Endothelial cell of umbilical vein (primary cell): ENCODE data around the gene EDARADD. TPM values are rescaled to one million over a fixed set of nuclear protein-coding genes. Genes with fewer than 3 reads are reported as not detected.

ENCODE experiments used
- BruUV-seq: library from RNA; stranded (reverse); fragments of 400-500 nt; replicated peaks from 2 replicates; lab custom pipeline; 2021; lab: Mats Ljungman, UMichigan
- CTCF ChIA-PET: fragments of 300-600, 350-600 bp; sonication (Branson Sonifier 250); formaldehyde crosslinking; loops from one replicate; lab custom pipeline; 2021; ENCODE audit warnings: antibody characterized with exemption, inconsistent platforms; lab: Charles Lee
- POLR2A ChIA-PET: fragments of 300-600, 350-600 bp; sonication (Branson Sonifier 250); formaldehyde crosslinking; loops from one replicate; lab custom pipeline; 2021; ENCODE audit warnings: antibody characterized with exemption, inconsistent platforms; lab: Charles Lee
- DNase-seq: peaks from one replicate; pipeline ENCODE4 v3.0.0-alpha.2; 2011; ENCODE audit warnings: low read depth, low spot score
- FAIRE-seq: peaks from 2 replicates; lab custom pipeline; 2011; peaks lifted over from hg19 to GRCh38; lab: Jason Lieb, UNC
- H2AFZ ChIP-seq: 2 replicates; pipeline ENCODE4 v1.6.0; 2012; ENCODE audit warnings: low read depth, low read length, control low read depth, inconsistent platforms
- H3K27ac ChIP-seq: 2 replicates; pipeline ENCODE4 v1.5.1; 2011; ENCODE audit warnings: low read depth, mild to moderate bottlenecking, control low read depth, low read length, moderate library complexity; ENCODE audit not compliant: insufficient read depth
- H3K27me3 ChIP-seq, 2 experiments: 2 replicates each; pipeline versions ENCODE4 v1.6.0 to v1.6.1; 2011; ENCODE audit warnings: low read length in 2 of 2, mixed read lengths in 1 of 2; ENCODE audit not compliant: control insufficient read depth in 2 of 2, insufficient read depth in 2 of 2
- H3K36me3 ChIP-seq, 2 experiments: 2 replicates in 1 of 2; 3 replicates in 1 of 2; pipeline ENCODE4 v1.5.1; 2011; ENCODE audit warnings: low read length in 2 of 2, mild to moderate bottlenecking in 1 of 2, moderate library complexity in 1 of 2; ENCODE audit not compliant: control insufficient read depth in 2 of 2, insufficient read depth in 2 of 2; ENCODE audit errors: extremely low read depth in 1 of 2
- H3K4me1 ChIP-seq: 3 replicates; pipeline ENCODE4 v1.5.1; 2011; ENCODE audit warnings: mild to moderate bottlenecking, low read length; ENCODE audit not compliant: control insufficient read depth, insufficient read depth; ENCODE audit errors: extremely low read depth
- H3K4me2 ChIP-seq: 2 replicates; pipeline ENCODE4 v1.6.1; 2011; ENCODE audit warnings: low read length, control low read depth, mixed read lengths; ENCODE audit not compliant: insufficient read depth
- H3K4me3 ChIP-seq, 3 experiments: fragments of 200-600 bp in 1 of 3; sonication (generic), shearing (Covaris generic) in 1 of 3; replicated peaks in 1 of 3; 2 replicates each; pipeline ENCODE4 v1.5.1; 2011 to 2016; ENCODE audit warnings: control low read depth in 3 of 3, low read length in 3 of 3, mild to moderate bottlenecking in 2 of 3, inconsistent platforms in 1 of 3, low read depth in 1 of 3, moderate library complexity in 1 of 3; ENCODE audit not compliant: insufficient read depth in 1 of 3
- H3K79me2 ChIP-seq: 2 replicates; pipeline ENCODE4 v1.6.0; 2012; ENCODE audit warnings: low read length, inconsistent platforms; ENCODE audit not compliant: control insufficient read depth, insufficient read depth
- H3K9ac ChIP-seq: replicated peaks from 2 replicates; pipeline ENCODE3; 2011; ENCODE audit warnings: low read length, control low read depth; ENCODE audit not compliant: insufficient read depth; ENCODE audit errors: extremely low read depth
- H3K9me1 ChIP-seq: replicated peaks from 3 replicates; pipeline ENCODE4 v1.6.0; 2011; ENCODE audit warnings: mild to moderate bottlenecking, low read length; ENCODE audit not compliant: control insufficient read depth, insufficient read depth; ENCODE audit errors: extremely low read depth
- H3K9me3 ChIP-seq: replicated peaks from 2 replicates; pipeline ENCODE4 v1.5.1; 2012; ENCODE audit warnings: low read length, inconsistent platforms; ENCODE audit not compliant: control insufficient read depth, insufficient read depth
- H4K20me1 ChIP-seq: replicated peaks from 2 replicates; pipeline ENCODE3; 2011; ENCODE audit warnings: mild to moderate bottlenecking, low read length; ENCODE audit not compliant: control insufficient read depth, insufficient read depth; ENCODE audit errors: extremely low read depth
- EZH2 ChIP-seq: IDR thresholded peaks from 2 replicates; pipeline ENCODE4 v1.6.1; 2012; ENCODE audit warnings: borderline replicate concordance, low read depth, mild to moderate bottlenecking, moderate library complexity, low read length, inconsistent platforms; ENCODE audit not compliant: severe bottlenecking
- FOS ChIP-seq: IDR thresholded peaks from 2 replicates; pipeline ENCODE4 v1.6.1; 2011; ENCODE audit warnings: mild to moderate bottlenecking, low read length, moderate library complexity, borderline replicate concordance; ENCODE audit not compliant: insufficient read depth
- GATA2 ChIP-seq: IDR thresholded peaks from 2 replicates; pipeline ENCODE4 v1.7.0; 2011; ENCODE audit warnings: low read depth, mild to moderate bottlenecking, moderate library complexity, mixed read lengths, low read length; ENCODE audit not compliant: insufficient read length, insufficient read depth
- JUN ChIP-seq: IDR thresholded peaks from 2 replicates; pipeline ENCODE4 v1.6.1; 2011; ENCODE audit warnings: borderline replicate concordance, low read depth; ENCODE audit not compliant: insufficient read length, insufficient read depth
- MYC ChIP-seq: IDR thresholded peaks from one replicate; pipeline ENCODE4 v1.6.1; 2011; ENCODE audit warnings: mild to moderate bottlenecking, low read depth, low read length
- POLR2A ChIP-seq: IDR thresholded peaks from 2 replicates; pipeline ENCODE4 v1.6.1; 2012; ENCODE audit warnings: low read depth, mild to moderate bottlenecking, control low read depth, low read length
- POLR2AphosphoS5 ChIP-seq: IDR thresholded peaks from 2 replicates; pipeline ENCODE4 v1.6.1; 2012; ENCODE audit warnings: low read depth, mild to moderate bottlenecking, control low read depth, low read length, moderate library complexity; ENCODE audit not compliant: insufficient read depth
- dilution Hi-C: fragments of 300-500 bp; cut with MboI; formaldehyde crosslinking; loops from one replicate; pipeline ENCODE4 v1.15.0; 2019; ENCODE audit warnings: low sequenced_read_pairs; ENCODE audit not compliant: extremely low pct_ligation_motif_present
- intact Hi-C: fragments of 100-400 bp; cut with micrococcal nuclease; formaldehyde crosslinking; loops from one replicate; pipeline ENCODE4 v1.10.0; 2022
- polyA plus RNA-seq, 4 experiments: library from polyadenylated mRNA; depleted of rRNA in 3 of 4; stranded (reverse) in 3 of 4; unstranded in 1 of 4; fragments of >200 nt; gene quantifications; 2 replicates each; pipeline versions ENCODE4 v1.2.1 to v1.2.3, GENCODE V29; 2011 to 2012; ENCODE audit warnings: missing spikeins in 1 of 4
- total RNA-seq: library from RNA; stranded (reverse); gene quantifications from 2 replicates; pipeline ENCODE4 v1.2.3, GENCODE V29; 2021
- TF ChIP-seq, protein P1 (sequence below), 2 donors: IDR thresholded peaks; 1 replicate in 1 of 2; 2 replicates in 1 of 2; pipeline ENCODE4 v1.5.1; 2011; ENCODE audit warnings: low read length in 2 of 2, mild to moderate bottlenecking in 2 of 2, moderate library complexity in 2 of 2, control low read depth in 1 of 2, inconsistent platforms in 1 of 2, low read depth in 1 of 2; ENCODE audit not compliant: insufficient read depth in 1 of 2; ENCODE audit errors: extremely low read depth in 1 of 2
- TF ChIP-seq, protein P2 (sequence below): IDR thresholded peaks from 2 replicates; pipeline ENCODE4 v1.6.1; 2011; ENCODE audit not compliant: insufficient read depth, insufficient read length

Gene EDARADD
- total and polyA plus RNA-seq, 2 donors (not counting 3 experiments of a cell fraction or from before 2014, with no cell fraction given), result not detected

DNA sequence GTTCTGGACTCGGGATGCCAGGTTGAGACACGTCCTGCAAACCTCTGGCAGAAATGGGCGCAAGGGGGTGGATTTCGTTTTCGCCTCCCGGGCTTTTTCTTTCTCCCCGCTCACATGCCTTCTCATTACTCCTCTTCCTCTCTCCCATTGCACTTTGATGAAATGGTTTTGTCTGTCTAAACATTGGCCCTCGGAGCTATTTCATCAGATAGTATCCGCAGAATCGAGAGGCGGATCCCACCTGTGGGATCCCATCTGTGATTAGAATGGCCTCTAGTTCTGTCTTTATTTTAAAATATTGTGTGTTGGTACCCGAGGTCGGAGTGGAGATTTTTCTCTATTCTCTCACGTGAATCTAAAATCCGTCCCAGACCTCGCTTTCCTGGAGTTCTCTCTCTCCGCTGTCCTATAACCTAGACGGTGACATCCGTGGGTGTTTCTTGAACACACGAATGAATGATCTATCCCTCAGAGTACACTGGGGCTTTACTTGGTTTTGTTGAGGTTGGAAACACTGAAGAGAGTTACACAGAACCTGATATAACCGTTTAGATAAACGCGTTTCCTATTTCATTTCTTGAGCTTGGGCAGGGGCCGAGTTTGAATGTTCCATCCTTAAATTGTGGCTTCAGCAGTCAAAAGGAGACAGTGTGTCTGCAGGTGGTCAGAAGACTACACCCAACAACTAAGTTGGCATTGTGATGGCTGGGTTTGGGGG, 2.0 kb downstream of the EDARADD start:
- peak overlapping the region; percentile 67 for H3K4me2 ChIP-seq
- H3K27ac ChIP-seq, result no peak overlapping the region
- ChIA-PET POLR2A (no interaction called here), CTCF (no interaction called here)
- TF ChIP-seq GATA2, result no peak
- no peak for TF ChIP-seq EZH2
- TF ChIP-seq, protein P1, sequence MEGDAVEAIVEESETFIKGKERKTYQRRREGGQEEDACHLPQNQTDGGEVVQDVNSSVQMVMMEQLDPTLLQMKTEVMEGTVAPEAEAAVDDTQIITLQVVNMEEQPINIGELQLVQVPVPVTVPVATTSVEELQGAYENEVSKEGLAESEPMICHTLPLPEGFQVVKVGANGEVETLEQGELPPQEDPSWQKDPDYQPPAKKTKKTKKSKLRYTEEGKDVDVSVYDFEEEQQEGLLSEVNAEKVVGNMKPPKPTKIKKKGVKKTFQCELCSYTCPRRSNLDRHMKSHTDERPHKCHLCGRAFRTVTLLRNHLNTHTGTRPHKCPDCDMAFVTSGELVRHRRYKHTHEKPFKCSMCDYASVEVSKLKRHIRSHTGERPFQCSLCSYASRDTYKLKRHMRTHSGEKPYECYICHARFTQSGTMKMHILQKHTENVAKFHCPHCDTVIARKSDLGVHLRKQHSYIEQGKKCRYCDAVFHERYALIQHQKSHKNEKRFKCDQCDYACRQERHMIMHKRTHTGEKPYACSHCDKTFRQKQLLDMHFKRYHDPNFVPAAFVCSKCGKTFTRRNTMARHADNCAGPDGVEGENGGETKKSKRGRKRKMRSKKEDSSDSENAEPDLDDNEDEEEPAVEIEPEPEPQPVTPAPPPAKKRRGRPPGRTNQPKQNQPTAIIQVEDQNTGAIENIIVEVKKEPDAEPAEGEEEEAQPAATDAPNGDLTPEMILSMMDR (IDR thresholded peaks at IDR 0.05; ENCODE audit: extremely low read depth in 1 of 2, insufficient read depth in 1 of 2, low read depth in 1 of 2, low read length in 2 of 2), result no peak
- TF ChIP-seq, protein P2, sequence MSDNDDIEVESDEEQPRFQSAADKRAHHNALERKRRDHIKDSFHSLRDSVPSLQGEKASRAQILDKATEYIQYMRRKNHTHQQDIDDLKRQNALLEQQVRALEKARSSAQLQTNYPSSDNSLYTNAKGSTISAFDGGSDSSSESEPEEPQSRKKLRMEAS, result no peak
- no peak for TF ChIP-seq FOS
- TF ChIP-seq MYC, result no peak
- TF ChIP-seq POLR2A, result no peak
- TF ChIP-seq JUN, result no peak
- TF ChIP-seq POLR2AphosphoS5, result no peak
- FAIRE-seq (no peak), DNase-seq (no peak)
- no peaks in the 10 kb centered on the region for H4K20me1 ChIP-seq
- H3K9me1 ChIP-seq, result no peaks in the 10 kb centered on the region
- H3K27me3 ChIP-seq, result peaks cover 21 to 30% of the 10 kb centered on the region in 2 experiments
- H2AFZ ChIP-seq, result peak overlapping the region; percentile 41
- intact Hi-C loops (no loop called here), dilution Hi-C loops (no loop called here)
- H3K36me3 ChIP-seq, result no peaks in the 10 kb centered on the region
- H3K4me1 ChIP-seq, result peaks cover 3% of the 10 kb centered on the region
- peak overlapping the region in 2 of 3 experiments; percentile 28 to 50 for H3K4me3 ChIP-seq
- no peaks in the 10 kb centered on the region for H3K9me3 ChIP-seq
- BruUV-seq, result no TSS peak
- no peaks in the 10 kb centered on the region for H3K79me2 ChIP-seq
- no peak overlapping the region for H3K9ac ChIP-seq
